ENCODE measurements around the gene LENG8. TPM values are rescaled to one million over a fixed set of nuclear protein-coding genes. Genes with fewer than 3 reads are reported as not detected.

LENG8 gene
- total RNA-seq, 1 experiment from 2014 or later: 148 TPM

GRCh38 chr19:54470276-54470887 lies 21.4 kb downstream of the LENG8 start:
- no peak overlapping the region for H4K5ac ChIP-seq (ENCODE audit: insufficient read length, low read depth, low read length)
- no peak overlapping the region for H2BK5ac ChIP-seq (ENCODE audit: insufficient read length, low read length)
- WGBS (ENCODE audit: extremely low coverage, insufficient read length, low lambda C conversion rate): no CpG with 5 or more reads among the region's 10 CpGs
- H2AFZ ChIP-seq (ENCODE audit: low read length): no peak overlapping the region
- H4K8ac ChIP-seq (replicated peaks; ENCODE audit: insufficient read length, low read depth, low read length): no peak overlapping the region
- no peak overlapping the region for H4K91ac ChIP-seq (ENCODE audit: insufficient read length, low read depth, low read length)
- Mint-ChIP-seq H3K36me3 (ENCODE audit: insufficient read depth in 1 of 3, low read depth in 3 of 3) (no peaks in the 10 kb centered on the region), H3K4me3 (peak overlapping the region; percentile 48 to 65), H3K9me3 (0 out of 5 replicates have a peak, but pooled peaks cover 0 to 3% of the 10 kb centered on the region in 2 experiments), H3K27ac (no peak overlapping the region), H3K4me1 (peaks cover 15 to 25% of the 10 kb centered on the region in 2 experiments), H3K27me3 (ENCODE audit: low read depth) (peaks cover 69% of the 10 kb centered on the region)
- no peaks in the 10 kb centered on the region for H3K79me2 ChIP-seq (ENCODE audit: insufficient read depth, low read length)
- H2BK12ac ChIP-seq (ENCODE audit: insufficient read length, low read depth, low read length): no peak overlapping the region
- H3K23me2 ChIP-seq (ENCODE audit: insufficient read length, low read depth, low read length, poor library complexity, severe bottlenecking): peaks cover 7% of the 10 kb centered on the region
- H2BK120ac ChIP-seq (ENCODE audit: low read depth, low read length, poor library complexity, severe bottlenecking): no peak overlapping the region
- H3K4ac ChIP-seq (ENCODE audit: low read depth, low read length): no peak overlapping the region
- TF ChIP-seq CTCF (conservative IDR thresholded peaks at IDR 0.05): no peak
- no peaks in the 10 kb centered on the region for H3K4me1 ChIP-seq (ENCODE audit: insufficient read depth, low read length)
- H2BK15ac ChIP-seq (ENCODE audit: low read depth, low read length): no peak overlapping the region
- H3K4me2 ChIP-seq (ENCODE audit: insufficient read depth, insufficient read length, low read length): peak overlapping the region; percentile 30
- no peak overlapping the region for H3K23ac ChIP-seq (ENCODE audit: insufficient read length, low read depth, low read length)
- no peak overlapping the region for H3K18ac ChIP-seq (ENCODE audit: insufficient read length, low read depth, low read length)
- no peak overlapping the region for H3T11ph ChIP-seq (ENCODE audit: low read length)
- no peak overlapping the region for H2AK5ac ChIP-seq (ENCODE audit: insufficient read length, low read length)
- H4K20me1 ChIP-seq (ENCODE audit: control insufficient read depth, insufficient read depth, insufficient read length): no peaks in the 10 kb centered on the region
- no peak overlapping the region for H2BK20ac ChIP-seq (ENCODE audit: low read depth, low read length, poor library complexity, severe bottlenecking)
- no peak overlapping the region for H3K27ac ChIP-seq (ENCODE audit: insufficient read length, low read depth, low read length)
- no peaks in the 10 kb centered on the region for H3K79me1 ChIP-seq (ENCODE audit: insufficient read depth, low read depth, low read length, poor library complexity, severe bottlenecking)
- peaks cover 2% of the 10 kb centered on the region; the same call in 1 of the 2 replicates for H3K27me3 ChIP-seq (ENCODE audit: insufficient read depth, low read length)
- no peak overlapping the region for H3K9ac ChIP-seq (ENCODE audit: extremely low read depth, insufficient read length, low read length)
- no peak overlapping the region for H3K56ac ChIP-seq (ENCODE audit: insufficient read length, low read depth, low read length)
- no peak for DNase-seq
- no peak overlapping the region for H3K14ac ChIP-seq (ENCODE audit: insufficient read depth, low read length)
- no peaks in the 10 kb centered on the region for H3K9me3 ChIP-seq (ENCODE audit: control insufficient read depth, low read depth, low read length)

Data from H9 (cell line).